Gastroesophageal sphincter (tissue), 4 donors: ENCODE data around the gene KCNN1. TPM values are rescaled to one million over a fixed set of nuclear protein-coding genes. Genes with fewer than 3 reads are reported as not detected.
A peak's percentile ranks its signal among the peaks of the same experiment; 100 is the strongest.

Experiments used
- ATAC-seq: fragments of 150-250 bp; one replicate; pipeline ENCODE4 v1.9.1; 2016; ENCODE audit warnings: mild to moderate bottlenecking, moderate library complexity
- H3K27ac ChIP-seq, 4 donors: fragments of 200-600 bp; sonication (generic) in 3 of 4; 1 replicate in 3 of 4; 2 replicates in 1 of 4; pipeline ENCODE4 v1.5.1; 2016 to 2019
- H3K27me3 ChIP-seq: fragments of 200-600 bp; sonication (generic); one replicate; pipeline ENCODE4 v1.5.1; 2019
- H3K36me3 ChIP-seq, 2 donors: fragments of 200-600 bp; sonication (generic); one replicate each; pipeline ENCODE4 v1.5.1; 2019; ENCODE audit warnings: control low read depth in 1 of 2
- H3K4me1 ChIP-seq, 3 donors: fragments of 200-600 bp; sonication (generic); 1 replicate in 2 of 3; 2 replicates in 1 of 3; pipeline ENCODE4 v1.5.1; 2016 to 2019; ENCODE audit warnings: control low read depth in 2 of 3
- H3K4me3 ChIP-seq, 2 donors: fragments of 200-600 bp; sonication (generic); one replicate each; pipeline ENCODE4 v1.5.1; 2019; ENCODE audit warnings: mild to moderate bottlenecking in 1 of 2, moderate library complexity in 1 of 2
- H3K9me3 ChIP-seq, 3 donors: fragments of 200-600 bp; sonication (generic); one replicate each; pipeline ENCODE4 v1.5.1; 2017 to 2019; ENCODE audit warnings: control low read depth in 2 of 3
- EP300 ChIP-seq: sonication (generic); formaldehyde crosslinking; IDR thresholded peaks from one replicate; pipeline ENCODE4 v1.6.1; 2017; ENCODE audit warnings: antibody characterized with exemption, mild to moderate bottlenecking
- POLR2A ChIP-seq, 2 donors: fragments of 450-650 bp; IDR thresholded peaks; one replicate each; pipeline ENCODE4 v1.6.1; 2017; ENCODE audit warnings: antibody characterized with exemption in 2 of 2, mild to moderate bottlenecking in 2 of 2, moderate library complexity in 1 of 2
- POLR2AphosphoS5 ChIP-seq: sonication (generic); formaldehyde crosslinking; IDR thresholded peaks from one replicate; pipeline ENCODE4 v1.6.1; 2017; ENCODE audit warnings: antibody characterized with exemption
- WGBS, 2 donors: methylation state at CpG; one replicate each; pipeline ENCODE4 v1.1.5; 2018; ENCODE audit warnings: low coverage in 1 of 2; 5-methylcytosine and 5-hydroxymethylcytosine counted together
- small RNA-seq, 4 donors: library from RNA; depleted of rRNA; stranded (forward); fragments of <200 nt; gene quantifications; one replicate each; pipeline ENCODE3, GENCODE V24; 2016
- total RNA-seq, 4 donors: library from RNA; depleted of rRNA; stranded (reverse); fragments of >200 nt; gene quantifications; one replicate each; pipeline ENCODE4 v1.1.0, GENCODE V29; 2016
- TF ChIP-seq, protein P1 (sequence below), 4 experiments: fragments of 200-600 bp in 2 of 4; fragments of 450-650 bp in 2 of 4; sonication (generic) in 1 of 4; IDR thresholded peaks; one replicate each; pipeline ENCODE4 v1.5.1; 2017 to 2019; ENCODE audit warnings: antibody characterized with exemption in 4 of 4, mild to moderate bottlenecking in 2 of 4, moderate library complexity in 2 of 4

Gene KCNN1
- total RNA-seq, 4 donors from 2014 or later, result 0.20 to 0.89 TPM; not detected in 2

DNA sequence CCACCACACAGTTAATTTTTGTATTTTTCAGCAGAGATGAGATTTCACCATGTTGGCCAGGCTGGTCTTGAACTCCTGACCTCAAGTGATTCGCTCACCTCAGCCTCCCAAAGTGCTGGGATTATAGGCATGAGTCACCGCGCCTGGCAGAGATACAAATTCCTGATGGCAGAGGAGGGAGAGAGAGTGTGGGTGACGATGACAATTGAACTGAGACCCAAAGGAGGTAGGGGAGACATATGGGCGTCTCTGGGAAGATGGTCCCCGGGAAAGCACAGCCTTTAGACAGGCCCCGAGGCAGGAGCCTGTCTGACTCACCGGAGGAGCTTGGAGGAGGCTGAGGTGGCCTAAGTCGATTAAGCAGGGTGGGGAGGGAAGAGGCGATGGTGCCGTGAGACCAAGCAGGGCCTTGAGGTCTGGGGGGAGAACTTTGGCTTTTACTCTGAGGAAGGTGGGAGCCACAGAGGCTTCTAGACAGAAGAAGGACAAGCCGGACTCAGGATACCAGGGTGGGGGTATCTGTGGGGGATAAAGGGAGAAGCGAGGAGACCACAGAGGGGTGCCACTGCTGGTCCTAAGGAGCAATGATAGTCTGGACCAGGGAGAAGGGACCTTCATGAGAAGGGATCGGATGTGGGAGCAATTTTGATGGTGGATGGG is 79.3 kb downstream of the KCNN1 start:
- ATAC-seq, result no peak
- 40 to 71% methylated on average over 4 to 8 of the region's 14 CpGs for WGBS, 2 donors

DNA sequence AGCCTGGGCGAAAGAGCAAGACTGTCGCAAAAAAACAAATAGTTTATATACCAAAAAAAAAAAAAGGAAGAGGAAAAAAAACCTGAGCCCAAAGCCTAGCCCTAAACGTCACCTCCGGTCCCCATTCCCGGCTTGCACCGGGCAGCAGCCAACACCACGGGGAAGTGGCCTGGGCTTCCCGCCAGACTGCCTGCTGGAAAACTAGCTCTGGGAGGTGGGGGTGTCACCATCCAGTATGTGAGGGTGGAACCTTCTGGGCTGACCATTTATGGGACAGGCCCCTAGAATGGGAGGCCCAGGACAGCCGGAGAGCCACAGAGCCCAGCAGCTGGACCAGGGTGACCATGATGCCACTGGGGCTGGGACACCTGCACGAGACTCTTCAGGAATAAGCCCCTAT is 82.5 kb downstream of the KCNN1 start:
- TF ChIP-seq EP300 (no peak), POLR2AphosphoS5 (peak; percentile 59), POLR2A (IDR thresholded peaks at IDR 0.05) (no peak)
- TF ChIP-seq, protein P1, sequence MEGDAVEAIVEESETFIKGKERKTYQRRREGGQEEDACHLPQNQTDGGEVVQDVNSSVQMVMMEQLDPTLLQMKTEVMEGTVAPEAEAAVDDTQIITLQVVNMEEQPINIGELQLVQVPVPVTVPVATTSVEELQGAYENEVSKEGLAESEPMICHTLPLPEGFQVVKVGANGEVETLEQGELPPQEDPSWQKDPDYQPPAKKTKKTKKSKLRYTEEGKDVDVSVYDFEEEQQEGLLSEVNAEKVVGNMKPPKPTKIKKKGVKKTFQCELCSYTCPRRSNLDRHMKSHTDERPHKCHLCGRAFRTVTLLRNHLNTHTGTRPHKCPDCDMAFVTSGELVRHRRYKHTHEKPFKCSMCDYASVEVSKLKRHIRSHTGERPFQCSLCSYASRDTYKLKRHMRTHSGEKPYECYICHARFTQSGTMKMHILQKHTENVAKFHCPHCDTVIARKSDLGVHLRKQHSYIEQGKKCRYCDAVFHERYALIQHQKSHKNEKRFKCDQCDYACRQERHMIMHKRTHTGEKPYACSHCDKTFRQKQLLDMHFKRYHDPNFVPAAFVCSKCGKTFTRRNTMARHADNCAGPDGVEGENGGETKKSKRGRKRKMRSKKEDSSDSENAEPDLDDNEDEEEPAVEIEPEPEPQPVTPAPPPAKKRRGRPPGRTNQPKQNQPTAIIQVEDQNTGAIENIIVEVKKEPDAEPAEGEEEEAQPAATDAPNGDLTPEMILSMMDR (IDR thresholded peaks at IDR 0.05), result no peak
- no peaks in the 10 kb centered on the region for H3K36me3 ChIP-seq
- no peaks in the 10 kb centered on the region for H3K9me3 ChIP-seq
- H3K27me3 ChIP-seq, result no peaks in the 10 kb centered on the region
- H3K27ac ChIP-seq, result peak overlapping the region; percentile 11 to 80 (median 78)
- peaks cover 2 to 79% (median 20%) of the 10 kb centered on the region in 3 donors for H3K4me1 ChIP-seq
- H3K4me3 ChIP-seq, result no peak overlapping the region
- peak; percentile 91 for ATAC-seq
- 20 to 32% methylated on average over 5 to 9 of the region's 10 CpGs for WGBS, 2 donors

More for the DNA sequence above, 79.3 kb downstream of the KCNN1 start:
- Histone ChIP-seq H3K27ac (peak overlapping the region in 2 of 4 donors; percentile 58 to 74), H3K4me1 (peaks cover 0 to 54% (median 11%) of the 10 kb centered on the region in 3 donors), H3K36me3 (no peaks in the 10 kb centered on the region), H3K27me3 (no peaks in the 10 kb centered on the region), H3K9me3 (peaks cover 0 to 2% (median 0%) of the 10 kb centered on the region in 3 donors), H3K4me3 (no peak overlapping the region)
- TF ChIP-seq POLR2AphosphoS5, result peak; percentile 28
- TF ChIP-seq POLR2A (IDR thresholded peaks at IDR 0.05), result no peak
- TF ChIP-seq EP300, result no peak

Small RNA genes within 50 kb of the gene (small RNA-seq; reads per million reads assigned to genes)
- gene RNA5SP468, result 0 reads per million in 4 donors

Other genes with a start within 250 kb of the KCNN1 start
- gene MAP1S, start 247.6 kb upstream of the KCNN1 start, total RNA-seq, result 10 to 100 TPM; 18.8 to 47.3 (median 23.9) TPM
- gene FCHO1, start 215.6 kb upstream of the KCNN1 start, total RNA-seq, result 1 to 10 TPM; 1.1 to 4.1 (median 3.2) TPM
- 1 to 10 TPM in 1 of 4 donors, not detected in 3; 4.7 TPM for gene B3GNT3, start 172.0 kb upstream of the KCNN1 start, total RNA-seq
- gene INSL3, start 145.6 kb upstream of the KCNN1 start, total RNA-seq, result not detected
- gene JAK3, start 119.1 kb upstream of the KCNN1 start, total RNA-seq, result 1 to 10 TPM; 1.2 to 5.9 (median 2.3) TPM
- 1,000 to 10,000 TPM in 3 of 4 donors, 100 to 1,000 TPM in 1; 799 to 1,594 (median 1,135) TPM for gene RPL18A, start 107.2 kb upstream of the KCNN1 start, total RNA-seq
- gene SLC5A5, start 95.2 kb upstream of the KCNN1 start, total RNA-seq, result under 1 TPM in 1 of 4 donors, not detected in 3; 0.16 TPM
- gene CCDC124, start 34.1 kb upstream of the KCNN1 start, total RNA-seq, result 10 to 100 TPM; 48.1 to 75.9 (median 56.6) TPM
- 10 to 100 TPM; 31.9 to 64.6 (median 47.5) TPM for gene ARRDC2, start 41.1 kb downstream of the KCNN1 start, total RNA-seq
- gene IL12RB1, start 119.8 kb downstream of the KCNN1 start, total RNA-seq, result 1 to 10 TPM in 3 of 4 donors, under 1 TPM in 1; 0.15 to 3.5 (median 1.5) TPM
- 1 to 10 TPM; 3.3 to 8.8 (median 4.8) TPM for gene MAST3, start 130.7 kb downstream of the KCNN1 start, total RNA-seq
- 10 to 100 TPM in 3 of 4 donors, 1 to 10 TPM in 1; 5.3 to 30.1 (median 22.7) TPM for gene PIK3R2, start 186.1 kb downstream of the KCNN1 start, total RNA-seq
- gene IFI30, start 206.7 kb downstream of the KCNN1 start, total RNA-seq, result 10 to 100 TPM in 3 of 4 donors, 1 to 10 TPM in 1; 4.4 to 79.6 (median 40.8) TPM
- gene MPV17L2, start 226.1 kb downstream of the KCNN1 start, total RNA-seq, result 10 to 100 TPM; 13.8 to 30.7 (median 22.4) TPM
- 1 to 10 TPM in 3 of 4 donors, under 1 TPM in 1; 0.92 to 3.8 (median 1.6) TPM for gene RAB3A, start 236.9 kb downstream of the KCNN1 start, total RNA-seq